SK-N-SH treated with all-trans-retinoic acid at 6 μM for 48 hours (cell line): ENCODE data around the gene KCNK3.

Experiments
- ATAC-seq: fragments of 200-7000 bp; cut with Tn5 transposase; 3 replicates; pipeline ENCODE4 v1.9.1; 2020; ENCODE audit warnings: mild to moderate bottlenecking, moderate library complexity
- ARNTL ChIP-seq: fragments of 450-650 bp; formaldehyde crosslinking; IDR thresholded peaks from 2 replicates; pipeline ENCODE4 v1.5.0; 2020; ENCODE audit warnings: low read depth, mild to moderate bottlenecking, moderate library complexity, borderline replicate concordance
- CSDC2 ChIP-seq: fragments of 250-450 bp; sonication (Bioruptor Pico); IDR thresholded peaks from 2 replicates; pipeline ENCODE4 v1.5.0; 2020; ENCODE audit warnings: mild to moderate bottlenecking, moderate library complexity
- ESRRG ChIP-seq: fragments of 250-450 bp; sonication (Bioruptor Pico); IDR thresholded peaks from 2 replicates; pipeline ENCODE4 v1.6.1; 2021; ENCODE audit warnings: mild to moderate bottlenecking
- GLIS3 ChIP-seq: fragments of 250-450 bp; sonication (Bioruptor Pico); IDR thresholded peaks from 2 replicates; pipeline ENCODE4 v1.5.0; 2020; ENCODE audit warnings: mild to moderate bottlenecking, moderate library complexity
- OSR1 ChIP-seq: fragments of 250-450 bp; sonication (Bioruptor Pico); IDR thresholded peaks from 2 replicates; pipeline ENCODE4 v1.8.0; 2022; ENCODE audit warnings: moderate library complexity, mild to moderate bottlenecking, inconsistent platforms
- PPARA ChIP-seq: fragments of 250-450 bp; sonication (Bioruptor Pico); IDR thresholded peaks from 2 replicates; pipeline ENCODE4 v1.5.0; 2020; ENCODE audit warnings: mild to moderate bottlenecking, borderline replicate concordance
- SNAI2 ChIP-seq: fragments of 250-450 bp; sonication (Bioruptor Pico); IDR thresholded peaks from 2 replicates; pipeline ENCODE4 v1.5.0; 2020; ENCODE audit warnings: mild to moderate bottlenecking, moderate library complexity
- TCF4 ChIP-seq: fragments of 250-450 bp; sonication (Bioruptor Pico); IDR thresholded peaks from 2 replicates; pipeline ENCODE4 v1.8.0; 2021; ENCODE audit warnings: mild to moderate bottlenecking, moderate library complexity, borderline replicate concordance
- ZC3H10 ChIP-seq: fragments of 250-450 bp; sonication (Bioruptor Pico); IDR thresholded peaks from 2 replicates; pipeline ENCODE4 v1.5.1; 2021; ENCODE audit warnings: mild to moderate bottlenecking, moderate library complexity
- ZFP3 ChIP-seq: fragments of 250-450 bp; sonication (Bioruptor Pico); IDR thresholded peaks from 2 replicates; pipeline ENCODE4 v1.5.0; 2020; ENCODE audit warnings: mild to moderate bottlenecking, moderate library complexity
- ZFP30 ChIP-seq: fragments of 450-650 bp; formaldehyde crosslinking; IDR thresholded peaks from 2 replicates; pipeline ENCODE4 v1.5.0; 2022; ENCODE audit warnings: mild to moderate bottlenecking, moderate library complexity
- ZNF565 ChIP-seq: fragments of 450-650 bp; formaldehyde crosslinking; conservative IDR thresholded peaks from 2 replicates; pipeline ENCODE4 v1.5.0; 2020; ENCODE audit warnings: low read depth, mild to moderate bottlenecking, moderate library complexity
- ZNF70 ChIP-seq: fragments of 450-650 bp; formaldehyde crosslinking; IDR thresholded peaks from 2 replicates; pipeline ENCODE4 v1.5.0; 2020; ENCODE audit warnings: mild to moderate bottlenecking, moderate library complexity
- ZNF8 ChIP-seq: fragments of 450-650 bp; formaldehyde crosslinking; IDR thresholded peaks from 2 replicates; pipeline ENCODE4 v1.5.0; 2020; ENCODE audit warnings: mild to moderate bottlenecking, moderate library complexity
- TF ChIP-seq, protein P1 (sequence below): fragments of 250-450 bp; sonication (Bioruptor Pico); IDR thresholded peaks from 2 replicates; pipeline ENCODE4 v1.5.0; 2020; ENCODE audit warnings: mild to moderate bottlenecking, moderate library complexity
- TF ChIP-seq, protein P2 (sequence below): fragments of 250-450 bp; sonication (Bioruptor Pico); IDR thresholded peaks from 2 replicates; pipeline ENCODE4 v1.8.0; 2021; ENCODE audit warnings: low read depth, mild to moderate bottlenecking, moderate library complexity, borderline replicate concordance
- TF ChIP-seq, protein P3 (sequence below): fragments of 250-450 bp; sonication (Bioruptor Pico); IDR thresholded peaks from 2 replicates; pipeline ENCODE4 v1.5.1; 2020; ENCODE audit warnings: low read depth, mild to moderate bottlenecking, moderate library complexity
- TF ChIP-seq, protein P4 (sequence below): fragments of 250-450 bp; sonication (Bioruptor Pico); IDR thresholded peaks from 2 replicates; pipeline ENCODE4 v1.8.0; 2020; ENCODE audit warnings: mild to moderate bottlenecking, moderate library complexity, borderline replicate concordance
- TF ChIP-seq, protein P5 (sequence below): fragments of 250-450 bp; sonication (Bioruptor Pico); IDR thresholded peaks from 2 replicates; pipeline ENCODE4 v1.5.1; 2021; ENCODE audit warnings: mild to moderate bottlenecking, moderate library complexity

KCNK3 gene

DNA sequence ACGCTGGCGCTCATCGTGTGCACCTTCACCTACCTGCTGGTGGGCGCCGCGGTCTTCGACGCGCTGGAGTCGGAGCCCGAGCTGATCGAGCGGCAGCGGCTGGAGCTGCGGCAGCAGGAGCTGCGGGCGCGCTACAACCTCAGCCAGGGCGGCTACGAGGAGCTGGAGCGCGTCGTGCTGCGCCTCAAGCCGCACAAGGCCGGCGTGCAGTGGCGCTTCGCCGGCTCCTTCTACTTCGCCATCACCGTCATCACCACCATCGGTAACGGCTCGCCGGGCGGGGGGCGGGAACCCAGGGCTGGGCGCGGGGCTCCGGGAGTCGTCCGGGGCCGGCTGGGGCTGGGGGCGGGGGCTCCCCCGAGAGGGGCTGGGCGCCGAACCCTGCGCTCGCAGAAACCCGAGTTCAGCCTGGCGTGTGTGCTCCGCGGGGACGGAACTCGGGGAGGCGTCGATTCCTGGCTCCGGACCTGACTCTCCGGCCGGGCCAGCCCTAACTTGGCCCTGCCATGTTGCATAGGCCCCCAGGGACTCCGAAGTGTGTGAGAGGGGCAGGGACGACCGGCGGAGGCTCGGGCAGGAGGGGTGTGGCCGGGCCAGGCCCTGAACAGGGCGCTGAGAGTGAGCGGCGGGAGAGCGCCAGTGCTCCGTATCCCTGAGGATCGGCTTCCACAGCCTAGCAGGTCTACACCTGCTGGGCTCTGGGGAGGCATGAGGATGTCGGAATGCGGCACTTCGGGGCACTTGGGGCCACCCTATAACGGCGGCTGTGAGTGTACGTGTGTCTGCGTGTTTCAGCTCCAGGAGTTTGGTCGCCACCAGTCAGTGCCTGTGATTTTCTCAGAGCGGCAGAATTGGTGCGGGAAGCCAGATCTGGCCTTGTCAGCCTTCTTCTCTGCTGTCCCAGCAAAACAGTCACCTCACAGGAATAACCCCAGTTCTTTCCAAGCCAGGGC lies 651 bp downstream of the KCNK3 start:
- peak; percentile 49 for ATAC-seq
- TF ChIP-seq PPARA (CRISPR knock-in tag) = no peak
- no peak for TF ChIP-seq ZFP30 (CRISPR knock-in tag)
- no peak for TF ChIP-seq ZFP3 (CRISPR knock-in tag)
- TF ChIP-seq CSDC2 (CRISPR knock-in tag) = no peak
- no peak for TF ChIP-seq TCF4 (CRISPR knock-in tag)
- TF ChIP-seq, protein P1, sequence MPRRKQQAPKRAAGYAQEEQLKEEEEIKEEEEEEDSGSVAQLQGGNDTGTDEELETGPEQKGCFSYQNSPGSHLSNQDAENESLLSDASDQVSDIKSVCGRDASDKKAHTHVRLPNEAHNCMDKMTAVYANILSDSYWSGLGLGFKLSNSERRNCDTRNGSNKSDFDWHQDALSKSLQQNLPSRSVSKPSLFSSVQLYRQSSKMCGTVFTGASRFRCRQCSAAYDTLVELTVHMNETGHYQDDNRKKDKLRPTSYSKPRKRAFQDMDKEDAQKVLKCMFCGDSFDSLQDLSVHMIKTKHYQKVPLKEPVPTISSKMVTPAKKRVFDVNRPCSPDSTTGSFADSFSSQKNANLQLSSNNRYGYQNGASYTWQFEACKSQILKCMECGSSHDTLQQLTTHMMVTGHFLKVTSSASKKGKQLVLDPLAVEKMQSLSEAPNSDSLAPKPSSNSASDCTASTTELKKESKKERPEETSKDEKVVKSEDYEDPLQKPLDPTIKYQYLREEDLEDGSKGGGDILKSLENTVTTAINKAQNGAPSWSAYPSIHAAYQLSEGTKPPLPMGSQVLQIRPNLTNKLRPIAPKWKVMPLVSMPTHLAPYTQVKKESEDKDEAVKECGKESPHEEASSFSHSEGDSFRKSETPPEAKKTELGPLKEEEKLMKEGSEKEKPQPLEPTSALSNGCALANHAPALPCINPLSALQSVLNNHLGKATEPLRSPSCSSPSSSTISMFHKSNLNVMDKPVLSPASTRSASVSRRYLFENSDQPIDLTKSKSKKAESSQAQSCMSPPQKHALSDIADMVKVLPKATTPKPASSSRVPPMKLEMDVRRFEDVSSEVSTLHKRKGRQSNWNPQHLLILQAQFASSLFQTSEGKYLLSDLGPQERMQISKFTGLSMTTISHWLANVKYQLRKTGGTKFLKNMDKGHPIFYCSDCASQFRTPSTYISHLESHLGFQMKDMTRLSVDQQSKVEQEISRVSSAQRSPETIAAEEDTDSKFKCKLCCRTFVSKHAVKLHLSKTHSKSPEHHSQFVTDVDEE (CRISPR knock-in tag) = no peak
- no peak for TF ChIP-seq ZNF8 (CRISPR knock-in tag)
- no peak for TF ChIP-seq ARNTL (CRISPR knock-in tag)

DNA sequence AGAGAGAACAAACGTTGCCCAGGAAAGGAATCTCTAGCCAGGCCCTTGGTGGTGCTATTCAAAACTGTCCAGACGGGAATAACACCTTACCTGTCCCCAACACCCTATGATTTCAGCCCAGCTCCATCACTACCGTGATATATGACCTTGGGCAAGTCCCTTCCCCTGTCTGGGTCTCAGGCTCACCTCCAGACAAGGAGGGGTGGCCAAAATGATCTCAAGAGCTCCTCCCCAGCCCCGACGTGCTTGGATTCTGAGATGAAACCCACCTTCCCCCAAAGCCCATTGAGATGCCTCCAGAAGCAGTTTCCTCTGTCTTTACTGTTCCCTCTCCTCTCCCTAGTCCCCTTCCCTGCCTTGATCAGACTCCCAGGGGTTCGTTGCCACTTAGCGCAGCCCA lies 1.5 kb downstream of the KCNK3 start:
- TF ChIP-seq ZFP30 (CRISPR knock-in tag) = no peak
- no peak for TF ChIP-seq ZC3H10 (CRISPR knock-in tag)
- TF ChIP-seq SNAI2 (CRISPR knock-in tag) = no peak
- TF ChIP-seq GLIS3 (CRISPR knock-in tag) = no peak
- no peak for TF ChIP-seq ZNF70
- TF ChIP-seq, protein P2, sequence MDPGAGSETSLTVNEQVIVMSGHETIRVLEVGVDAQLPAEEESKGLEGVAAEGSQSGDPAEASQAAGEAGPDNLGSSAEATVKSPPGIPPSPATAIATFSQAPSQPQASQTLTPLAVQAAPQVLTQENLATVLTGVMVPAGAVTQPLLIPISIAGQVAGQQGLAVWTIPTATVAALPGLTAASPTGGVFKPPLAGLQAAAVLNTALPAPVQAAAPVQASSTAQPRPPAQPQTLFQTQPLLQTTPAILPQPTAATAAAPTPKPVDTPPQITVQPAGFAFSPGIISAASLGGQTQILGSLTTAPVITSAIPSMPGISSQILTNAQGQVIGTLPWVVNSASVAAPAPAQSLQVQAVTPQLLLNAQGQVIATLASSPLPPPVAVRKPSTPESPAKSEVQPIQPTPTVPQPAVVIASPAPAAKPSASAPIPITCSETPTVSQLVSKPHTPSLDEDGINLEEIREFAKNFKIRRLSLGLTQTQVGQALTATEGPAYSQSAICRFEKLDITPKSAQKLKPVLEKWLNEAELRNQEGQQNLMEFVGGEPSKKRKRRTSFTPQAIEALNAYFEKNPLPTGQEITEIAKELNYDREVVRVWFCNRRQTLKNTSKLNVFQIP (CRISPR knock-in tag) = no peak
- no peak for TF ChIP-seq ARNTL (CRISPR knock-in tag)
- TF ChIP-seq ESRRG (CRISPR knock-in tag) = no peak
- TF ChIP-seq TCF4 (CRISPR knock-in tag) = no peak
- no peak for TF ChIP-seq CSDC2 (CRISPR knock-in tag)
- no peak for TF ChIP-seq OSR1
- no peak for TF ChIP-seq ZNF565 (CRISPR knock-in tag)
- TF ChIP-seq, protein P1 (CRISPR knock-in tag) = no peak

DNA sequence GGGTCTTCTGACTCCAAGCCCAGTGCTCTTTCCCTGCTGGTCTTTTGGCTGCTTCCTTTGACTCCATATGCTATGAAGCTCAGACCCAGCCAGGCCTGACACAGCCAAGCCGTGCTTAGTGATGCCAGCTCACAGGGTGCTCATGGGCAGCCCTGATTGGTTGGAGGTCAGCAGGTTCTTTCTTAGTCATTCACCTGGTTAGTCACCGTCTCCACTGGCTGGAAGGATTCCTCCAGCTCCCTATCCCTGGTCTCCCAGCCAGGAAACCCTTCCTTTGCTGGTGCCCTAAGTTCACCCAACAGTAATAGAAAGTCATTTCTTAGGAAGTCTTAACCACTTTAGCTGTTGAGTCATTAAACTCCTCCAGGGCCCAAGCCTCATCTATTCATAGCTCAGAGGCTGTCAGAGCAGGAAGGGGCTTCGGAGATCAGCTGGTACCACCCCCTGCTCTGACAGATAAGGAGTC lies 3.9 kb downstream of the KCNK3 start:
- TF ChIP-seq OSR1 = no peak
- TF ChIP-seq CSDC2 (CRISPR knock-in tag) = no peak
- TF ChIP-seq ZFP3 (CRISPR knock-in tag) = no peak
- TF ChIP-seq, protein P3, sequence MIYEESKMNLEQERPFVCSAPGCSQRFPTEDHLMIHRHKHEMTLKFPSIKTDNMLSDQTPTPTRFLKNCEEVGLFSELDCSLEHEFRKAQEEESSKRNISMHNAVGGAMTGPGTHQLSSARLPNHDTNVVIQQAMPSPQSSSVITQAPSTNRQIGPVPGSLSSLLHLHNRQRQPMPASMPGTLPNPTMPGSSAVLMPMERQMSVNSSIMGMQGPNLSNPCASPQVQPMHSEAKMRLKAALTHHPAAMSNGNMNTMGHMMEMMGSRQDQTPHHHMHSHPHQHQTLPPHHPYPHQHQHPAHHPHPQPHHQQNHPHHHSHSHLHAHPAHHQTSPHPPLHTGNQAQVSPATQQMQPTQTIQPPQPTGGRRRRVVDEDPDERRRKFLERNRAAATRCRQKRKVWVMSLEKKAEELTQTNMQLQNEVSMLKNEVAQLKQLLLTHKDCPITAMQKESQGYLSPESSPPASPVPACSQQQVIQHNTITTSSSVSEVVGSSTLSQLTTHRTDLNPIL (CRISPR knock-in tag) = no peak
- TF ChIP-seq SNAI2 (CRISPR knock-in tag) = no peak
- TF ChIP-seq, protein P4, sequence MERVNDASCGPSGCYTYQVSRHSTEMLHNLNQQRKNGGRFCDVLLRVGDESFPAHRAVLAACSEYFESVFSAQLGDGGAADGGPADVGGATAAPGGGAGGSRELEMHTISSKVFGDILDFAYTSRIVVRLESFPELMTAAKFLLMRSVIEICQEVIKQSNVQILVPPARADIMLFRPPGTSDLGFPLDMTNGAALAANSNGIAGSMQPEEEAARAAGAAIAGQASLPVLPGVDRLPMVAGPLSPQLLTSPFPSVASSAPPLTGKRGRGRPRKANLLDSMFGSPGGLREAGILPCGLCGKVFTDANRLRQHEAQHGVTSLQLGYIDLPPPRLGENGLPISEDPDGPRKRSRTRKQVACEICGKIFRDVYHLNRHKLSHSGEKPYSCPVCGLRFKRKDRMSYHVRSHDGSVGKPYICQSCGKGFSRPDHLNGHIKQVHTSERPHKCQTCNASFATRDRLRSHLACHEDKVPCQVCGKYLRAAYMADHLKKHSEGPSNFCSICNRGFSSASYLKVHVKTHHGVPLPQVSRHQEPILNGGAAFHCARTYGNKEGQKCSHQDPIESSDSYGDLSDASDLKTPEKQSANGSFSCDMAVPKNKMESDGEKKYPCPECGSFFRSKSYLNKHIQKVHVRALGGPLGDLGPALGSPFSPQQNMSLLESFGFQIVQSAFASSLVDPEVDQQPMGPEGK (CRISPR knock-in tag) = no peak
- TF ChIP-seq, protein P1 (CRISPR knock-in tag) = no peak
- TF ChIP-seq ZFP30 (CRISPR knock-in tag) = no peak
- TF ChIP-seq GLIS3 (CRISPR knock-in tag) = no peak
- TF ChIP-seq, protein P5, sequence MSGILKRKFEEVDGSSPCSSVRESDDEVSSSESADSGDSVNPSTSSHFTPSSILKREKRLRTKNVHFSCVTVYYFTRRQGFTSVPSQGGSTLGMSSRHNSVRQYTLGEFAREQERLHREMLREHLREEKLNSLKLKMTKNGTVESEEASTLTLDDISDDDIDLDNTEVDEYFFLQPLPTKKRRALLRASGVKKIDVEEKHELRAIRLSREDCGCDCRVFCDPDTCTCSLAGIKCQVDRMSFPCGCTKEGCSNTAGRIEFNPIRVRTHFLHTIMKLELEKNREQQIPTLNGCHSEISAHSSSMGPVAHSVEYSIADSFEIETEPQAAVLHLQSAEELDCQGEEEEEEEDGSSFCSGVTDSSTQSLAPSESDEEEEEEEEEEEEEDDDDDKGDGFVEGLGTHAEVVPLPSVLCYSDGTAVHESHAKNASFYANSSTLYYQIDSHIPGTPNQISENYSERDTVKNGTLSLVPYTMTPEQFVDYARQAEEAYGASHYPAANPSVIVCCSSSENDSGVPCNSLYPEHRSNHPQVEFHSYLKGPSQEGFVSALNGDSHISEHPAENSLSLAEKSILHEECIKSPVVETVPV = no peak
- peak; percentile 13; the same call in 1 of the 3 replicates for ATAC-seq

More for the DNA sequence above, 1.5 kb downstream of the KCNK3 start:
- no peak for ATAC-seq
